ENCODE data around the gene COL2A1. TPM values are rescaled to one million over a fixed set of nuclear protein-coding genes. Genes with fewer than 3 reads are reported as not detected.

Gene COL2A1
- total RNA-seq, 1 experiment from 2014 or later, result 10.8 TPM

- Mint-ChIP-seq H3K36me3 (ENCODE audit: insufficient read depth in 1 of 3, low read depth in 3 of 3) (no peaks in the 10 kb centered on the region), H3K27ac (no peak overlapping the region), H3K4me1 (peaks cover 50 to 54% of the 10 kb centered on the region in 2 experiments), H3K9me3 (peaks cover 0 to 2% of the 10 kb centered on the region in 2 experiments; a peak in 2 of 5 replicates), H3K27me3 (ENCODE audit: low read depth) (peaks cover 99% of the 10 kb centered on the region), H3K4me3 (peak overlapping the region; percentile 49 to 86)
- H3K18ac ChIP-seq (ENCODE audit: insufficient read length, low read depth, low read length), result no peak overlapping the region
- no peaks in the 10 kb centered on the region for H3K79me2 ChIP-seq (ENCODE audit: insufficient read depth, low read length)
- no peak overlapping the region for H3T11ph ChIP-seq (ENCODE audit: low read length)
- TF ChIP-seq, protein P1, sequence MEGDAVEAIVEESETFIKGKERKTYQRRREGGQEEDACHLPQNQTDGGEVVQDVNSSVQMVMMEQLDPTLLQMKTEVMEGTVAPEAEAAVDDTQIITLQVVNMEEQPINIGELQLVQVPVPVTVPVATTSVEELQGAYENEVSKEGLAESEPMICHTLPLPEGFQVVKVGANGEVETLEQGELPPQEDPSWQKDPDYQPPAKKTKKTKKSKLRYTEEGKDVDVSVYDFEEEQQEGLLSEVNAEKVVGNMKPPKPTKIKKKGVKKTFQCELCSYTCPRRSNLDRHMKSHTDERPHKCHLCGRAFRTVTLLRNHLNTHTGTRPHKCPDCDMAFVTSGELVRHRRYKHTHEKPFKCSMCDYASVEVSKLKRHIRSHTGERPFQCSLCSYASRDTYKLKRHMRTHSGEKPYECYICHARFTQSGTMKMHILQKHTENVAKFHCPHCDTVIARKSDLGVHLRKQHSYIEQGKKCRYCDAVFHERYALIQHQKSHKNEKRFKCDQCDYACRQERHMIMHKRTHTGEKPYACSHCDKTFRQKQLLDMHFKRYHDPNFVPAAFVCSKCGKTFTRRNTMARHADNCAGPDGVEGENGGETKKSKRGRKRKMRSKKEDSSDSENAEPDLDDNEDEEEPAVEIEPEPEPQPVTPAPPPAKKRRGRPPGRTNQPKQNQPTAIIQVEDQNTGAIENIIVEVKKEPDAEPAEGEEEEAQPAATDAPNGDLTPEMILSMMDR (conservative IDR thresholded peaks at IDR 0.05), result 0 out of 3 replicates have a peak, but pooled peaks have one; percentile 21
- peaks cover 78% of the 10 kb centered on the region for H3K27me3 ChIP-seq (ENCODE audit: insufficient read depth, low read length)
- no peak overlapping the region for H2AFZ ChIP-seq (ENCODE audit: low read length)
- H3K27ac ChIP-seq (ENCODE audit: insufficient read length, low read depth, low read length), result no peak overlapping the region
- no peak overlapping the region for H2AK5ac ChIP-seq (ENCODE audit: insufficient read length, low read length)
- peaks cover 3% of the 10 kb centered on the region for H3K4me1 ChIP-seq (ENCODE audit: insufficient read depth, low read length)
- peak; percentile 49 for DNase-seq
- H2BK15ac ChIP-seq (ENCODE audit: low read depth, low read length), result no peak overlapping the region
- H4K8ac ChIP-seq (replicated peaks; ENCODE audit: insufficient read length, low read depth, low read length), result no peak overlapping the region
- no peak overlapping the region for H3K9ac ChIP-seq (ENCODE audit: extremely low read depth, insufficient read length, low read length)
- H3K4ac ChIP-seq (ENCODE audit: low read depth, low read length), result no peak overlapping the region
- H2BK5ac ChIP-seq (ENCODE audit: insufficient read length, low read length), result no peak overlapping the region
- H2BK12ac ChIP-seq (ENCODE audit: insufficient read length, low read depth, low read length), result no peak overlapping the region
- H3K4me2 ChIP-seq (ENCODE audit: insufficient read depth, insufficient read length, low read length), result peak overlapping the region; percentile 69
- H3K9me3 ChIP-seq (ENCODE audit: control insufficient read depth, low read depth, low read length), result no peaks in the 10 kb centered on the region
- no peak overlapping the region for H3K56ac ChIP-seq (ENCODE audit: insufficient read length, low read depth, low read length)
- H2BK20ac ChIP-seq (ENCODE audit: low read depth, low read length, poor library complexity, severe bottlenecking), result no peak overlapping the region
- no peak overlapping the region for H3K23ac ChIP-seq (ENCODE audit: insufficient read length, low read depth, low read length)
- H4K91ac ChIP-seq (ENCODE audit: insufficient read length, low read depth, low read length), result no peak overlapping the region
- no peak overlapping the region for H4K5ac ChIP-seq (ENCODE audit: insufficient read length, low read depth, low read length)
- H4K20me1 ChIP-seq (ENCODE audit: control insufficient read depth, insufficient read depth, insufficient read length), result peaks cover 3% of the 10 kb centered on the region
- no peaks in the 10 kb centered on the region for H3K79me1 ChIP-seq (ENCODE audit: insufficient read depth, low read depth, low read length, poor library complexity, severe bottlenecking)
- no peak overlapping the region for H2BK120ac ChIP-seq (ENCODE audit: low read depth, low read length, poor library complexity, severe bottlenecking)
- no peak overlapping the region for H3K14ac ChIP-seq (ENCODE audit: insufficient read depth, low read length)
- peaks cover 31% of the 10 kb centered on the region for H3K23me2 ChIP-seq (ENCODE audit: insufficient read length, low read depth, low read length, poor library complexity, severe bottlenecking)
- WGBS (ENCODE audit: extremely low coverage, insufficient read length, low lambda C conversion rate), result no CpG with 5 or more reads among the region's 38 CpGs
Measured at GRCh38 chr12:48003226-48004052, 837 bp downstream of the COL2A1 start.

Measured in H9 (cell line).